OCI-LY3 (cell line): ENCODE data around the gene PRSS56.

ENCODE experiments used
- CTCF ChIP-seq: fragments of 200-600, 300-600 bp; sonication (generic); IDR thresholded peaks from 2 replicates; pipeline ENCODE4 v1.5.1; 2014; ENCODE audit warnings: antibody characterized with exemption, low read length, low read depth
- EZH2phosphoT487 ChIP-seq: fragments of 200-600 bp; shearing (Covaris generic); IDR thresholded peaks from 2 replicates; pipeline ENCODE4 v1.6.1; 2018; ENCODE audit warnings: antibody characterized with exemption, mixed run types, low read depth

- no peak for TF ChIP-seq CTCF
- TF ChIP-seq EZH2phosphoT487 = no peak
These were observed 17.7 kb upstream of the PRSS56 start for GRCh38 chr2:232502511-232502910.
